LoVo (cell line): ENCODE measurements around the gene RHOBTB3.
"Not testable (repeated sequence)": the region's sequence is repeated elsewhere in the genome, so short reads cannot be mapped to it uniquely, and the experiment has no call there.

Source experiments
- DNase-seq: peaks from one replicate; pipeline ENCODE4 v3.0.0-alpha.2; 2016; ENCODE audit warnings: low spot score

The RHOBTB3 gene

DNA sequence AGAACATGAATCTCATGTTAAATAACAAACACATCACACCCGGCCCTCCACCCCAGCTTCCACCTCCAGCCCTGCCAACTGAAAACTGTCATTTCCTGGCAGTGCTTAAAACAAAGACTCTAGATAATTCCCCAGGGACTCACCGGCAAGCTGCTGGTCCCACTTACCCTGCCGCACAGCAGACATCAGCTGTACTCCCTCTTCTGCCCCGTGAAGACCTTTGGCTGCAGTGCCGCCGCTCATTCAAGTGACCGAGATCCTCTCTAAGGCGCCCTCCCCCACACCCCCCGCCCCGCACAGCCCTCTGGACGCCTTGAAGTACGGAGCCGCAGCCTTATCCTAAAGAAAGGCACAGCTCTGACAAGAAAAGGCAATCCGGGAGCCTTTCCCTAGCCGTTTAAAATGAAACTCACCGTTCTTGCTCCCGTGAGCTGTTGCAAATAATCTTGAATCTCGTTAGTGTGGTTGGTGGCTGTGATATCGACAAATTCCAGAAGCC, 91.0 kb downstream of the RHOBTB3 start:
- DNase-seq, result peak; percentile 27

DNA sequence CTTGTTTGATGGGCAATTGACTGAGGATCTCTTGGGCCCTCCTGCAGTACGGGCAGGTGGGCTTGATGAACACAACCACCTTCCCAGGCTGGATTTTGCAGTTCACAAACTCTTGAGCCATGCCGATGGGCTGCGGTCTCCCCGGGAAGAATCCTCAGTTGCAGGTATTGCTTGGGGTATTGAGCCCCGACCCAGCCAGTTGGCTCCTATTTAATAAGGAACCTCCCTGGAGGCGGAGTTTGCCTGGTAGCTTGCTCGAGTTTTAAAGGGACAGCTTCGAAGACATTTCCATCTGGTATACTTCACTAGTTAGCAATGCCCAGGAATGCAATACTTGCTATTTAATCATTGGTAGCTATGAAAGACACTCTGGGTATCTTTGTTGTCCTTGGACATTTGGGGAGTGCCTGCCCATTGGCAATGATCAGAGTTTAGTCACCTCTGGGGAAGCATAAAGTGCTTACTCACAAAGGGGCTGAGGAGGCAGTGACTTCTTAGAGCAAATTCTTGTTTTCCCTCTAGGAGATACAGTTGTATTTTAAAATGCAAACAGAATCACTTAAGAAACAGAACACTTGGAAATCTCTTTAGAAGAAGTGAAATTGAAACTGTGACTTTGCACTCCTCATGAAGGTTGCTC, 91.5 kb downstream of the RHOBTB3 start, which contains the start of gene GLRX:
TSS of gene GLRX (minus strand) at position 185 of the 640 bp plus-strand sequence. CDS start at position 121, 64 bp downstream.
- peak; percentile 82 for DNase-seq

DNA sequence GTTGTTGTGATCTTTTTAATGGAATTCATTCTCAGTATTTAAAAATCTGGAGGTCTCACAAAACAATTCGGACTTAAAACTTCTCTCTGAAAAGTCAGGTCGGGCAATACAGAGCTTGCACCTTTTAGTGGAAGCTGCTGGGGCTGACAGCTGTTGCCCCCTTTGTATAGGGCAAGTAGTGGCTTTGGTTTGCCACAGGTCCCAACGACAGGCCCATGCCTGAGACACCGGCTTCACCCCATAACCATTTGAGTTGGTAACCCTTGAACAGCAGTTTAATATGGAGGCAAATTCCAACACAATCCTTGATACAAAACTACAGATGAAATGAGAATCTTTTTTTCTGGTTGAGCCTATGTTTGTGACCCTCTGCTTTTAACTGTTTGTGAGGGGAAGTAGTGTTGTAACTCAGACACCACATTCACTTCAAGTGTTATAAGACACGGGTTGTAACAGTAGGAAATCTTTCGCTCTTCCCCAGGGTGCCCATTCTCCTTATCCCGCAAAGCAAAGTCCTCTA, 92.1 kb downstream of the RHOBTB3 start:
- DNase-seq, result no peak

DNA sequence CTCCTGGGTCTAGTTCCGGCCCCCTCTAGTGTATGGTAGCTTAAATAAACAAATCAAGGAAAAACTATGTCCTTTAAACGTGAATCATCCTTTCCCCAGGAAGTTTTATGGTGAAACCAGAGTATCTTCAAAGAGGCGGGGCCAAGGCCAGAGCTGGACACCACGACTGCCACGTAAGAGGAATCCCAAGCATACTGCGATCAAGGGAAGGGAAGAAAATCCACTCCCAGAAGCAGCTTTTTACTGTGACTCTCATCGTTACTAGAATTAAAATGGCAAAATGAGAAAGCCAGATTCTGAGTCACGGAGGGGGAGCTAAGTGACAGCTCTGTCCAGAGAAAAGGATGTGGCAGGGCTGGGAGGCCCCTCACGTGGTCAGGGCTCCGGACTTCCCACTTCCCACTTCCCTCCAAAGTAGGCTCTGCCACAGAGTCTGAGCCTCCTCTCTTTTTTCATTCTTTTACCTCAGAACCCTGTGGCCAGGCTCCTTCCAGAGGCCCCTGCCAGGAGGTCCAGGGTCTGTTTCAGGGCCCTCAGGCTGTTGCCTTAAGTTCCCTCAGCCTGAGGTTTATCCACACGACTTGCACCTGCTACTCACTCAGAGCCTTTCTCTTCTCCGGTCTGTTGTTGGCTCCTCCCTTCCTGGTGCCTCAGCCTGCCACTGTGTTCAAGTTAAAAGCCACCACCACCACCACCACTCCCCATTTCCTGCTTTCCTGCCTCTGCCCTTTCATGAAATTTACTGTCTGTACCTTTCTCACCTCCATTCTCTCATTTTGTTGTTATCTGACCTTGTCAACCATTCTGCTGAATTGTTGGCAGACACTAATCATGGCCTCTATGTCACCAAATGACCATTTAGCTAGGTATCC, 92.8 kb downstream of the RHOBTB3 start:
- peak; percentile 91 for DNase-seq

DNA sequence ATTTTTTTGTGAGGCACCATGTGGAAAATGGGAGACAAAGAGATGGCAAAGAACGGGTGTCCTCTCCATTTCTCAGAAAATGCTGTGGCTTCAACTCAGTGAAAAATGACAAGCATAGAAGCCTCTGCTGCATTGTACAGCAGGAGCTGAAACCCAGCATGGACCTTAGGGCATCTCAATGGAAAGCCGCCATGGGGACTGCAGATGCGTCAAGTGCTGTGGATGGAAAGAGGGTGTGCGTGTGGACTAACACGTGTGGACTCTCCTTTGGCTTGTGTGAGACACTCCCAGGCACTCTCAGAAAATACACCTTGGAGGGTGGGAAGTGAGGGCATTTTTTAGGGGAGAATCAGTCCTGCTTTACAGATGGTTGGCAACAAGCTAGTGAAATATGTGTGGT, 93.6 kb downstream of the RHOBTB3 start:
- DNase-seq, result no peak

DNA sequence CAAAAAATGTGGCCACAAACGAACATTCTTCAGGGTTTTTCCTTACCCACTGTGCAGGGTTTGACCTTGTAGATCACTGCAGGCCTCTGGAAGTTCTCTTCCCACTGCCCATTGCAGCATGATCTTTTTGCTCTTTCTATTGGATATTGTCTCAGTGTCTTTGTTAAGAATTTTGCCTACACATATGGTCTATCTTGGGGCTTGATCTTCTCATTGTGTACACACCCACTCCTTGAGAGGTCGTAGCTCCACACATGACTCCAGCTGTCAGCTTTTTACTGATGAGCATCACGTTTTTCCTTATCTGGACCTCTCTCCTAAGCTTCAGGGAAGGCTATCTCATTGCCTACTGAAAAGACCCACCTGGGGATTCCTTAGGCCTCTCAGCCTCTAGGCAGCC, 94.4 kb downstream of the RHOBTB3 start:
- no peak for DNase-seq

DNA sequence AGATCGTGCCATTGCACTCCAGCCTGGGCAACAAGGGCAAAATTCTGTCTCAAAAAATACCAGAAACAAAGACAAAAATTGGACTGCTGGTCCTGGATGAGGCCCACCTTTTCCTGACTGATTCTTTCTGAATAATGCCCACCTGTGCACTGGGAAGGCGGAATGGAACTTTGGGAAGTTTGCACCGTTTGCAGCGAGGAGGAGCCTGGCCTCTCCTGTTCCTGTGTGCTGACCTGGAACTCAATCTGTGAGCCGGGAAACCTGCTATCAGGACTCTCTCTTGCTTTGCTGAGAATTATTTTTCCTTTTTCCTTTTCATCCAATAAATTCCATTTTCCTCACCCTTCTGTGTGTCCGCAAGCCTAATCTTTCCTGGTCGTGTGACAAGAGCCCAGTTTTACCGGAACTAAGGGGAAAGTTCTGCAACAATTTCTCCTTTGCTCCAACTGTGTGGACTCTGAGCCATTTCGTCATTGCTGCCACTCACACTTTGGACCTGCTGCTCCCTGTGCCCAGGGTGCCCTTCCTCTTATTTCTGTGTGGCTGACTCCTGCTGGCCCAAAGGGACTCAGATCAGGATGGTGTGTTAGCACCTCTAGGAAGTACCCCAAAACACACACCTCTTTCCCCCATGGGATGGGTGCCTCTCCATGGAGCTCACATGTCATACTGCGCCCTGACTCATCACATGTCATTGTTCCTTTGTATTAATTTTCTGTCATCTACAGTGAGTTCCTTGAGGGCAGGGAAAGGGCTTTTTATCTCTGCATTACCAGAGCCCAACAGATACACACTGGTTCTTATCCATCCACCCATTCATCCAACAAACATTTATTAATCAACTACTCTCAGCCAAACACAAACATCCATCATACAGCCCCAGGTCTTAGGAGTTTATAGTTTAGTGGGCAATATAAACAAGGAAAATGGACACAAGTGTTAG, 96.1 kb downstream of the RHOBTB3 start:
- DNase-seq, result no peak

DNA sequence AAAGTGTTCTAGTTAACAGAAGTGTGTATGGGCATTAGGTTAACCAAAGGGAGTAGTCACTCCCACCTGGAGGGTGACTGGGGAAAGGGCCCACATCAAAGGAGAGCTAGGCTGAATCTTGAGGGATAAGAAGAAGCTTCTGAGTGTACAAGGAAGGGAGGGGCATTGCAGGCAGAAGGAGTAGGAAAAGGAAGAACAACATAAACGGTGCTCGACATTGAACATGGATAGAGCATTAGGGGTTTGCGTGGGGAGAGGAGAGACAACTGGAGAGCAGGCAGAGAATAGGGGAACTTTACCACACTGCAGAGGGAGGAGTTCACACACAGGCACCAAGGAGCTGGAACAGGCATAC, 96.7 kb downstream of the RHOBTB3 start:
- no peak for DNase-seq

DNA sequence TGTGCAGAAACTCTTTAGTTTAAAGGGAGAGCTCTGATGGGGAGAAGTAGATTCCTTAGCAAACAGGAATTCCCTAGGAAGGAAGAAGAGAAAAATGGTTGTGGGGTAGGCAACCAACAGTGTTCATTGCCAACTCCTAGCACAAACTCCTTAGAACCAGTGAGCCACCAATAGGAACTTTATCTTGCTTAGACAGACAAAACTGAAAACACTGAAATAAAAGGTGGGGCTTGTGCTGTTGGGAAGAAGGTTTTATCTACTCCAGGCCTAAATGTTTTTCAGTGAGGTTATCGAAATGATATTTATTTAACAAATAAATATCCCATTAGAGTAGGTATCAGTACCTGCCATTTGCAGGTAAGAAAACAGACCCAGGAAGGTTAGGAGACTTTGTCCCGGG, 99.1 kb downstream of the RHOBTB3 start:
- no peak for DNase-seq

DNA sequence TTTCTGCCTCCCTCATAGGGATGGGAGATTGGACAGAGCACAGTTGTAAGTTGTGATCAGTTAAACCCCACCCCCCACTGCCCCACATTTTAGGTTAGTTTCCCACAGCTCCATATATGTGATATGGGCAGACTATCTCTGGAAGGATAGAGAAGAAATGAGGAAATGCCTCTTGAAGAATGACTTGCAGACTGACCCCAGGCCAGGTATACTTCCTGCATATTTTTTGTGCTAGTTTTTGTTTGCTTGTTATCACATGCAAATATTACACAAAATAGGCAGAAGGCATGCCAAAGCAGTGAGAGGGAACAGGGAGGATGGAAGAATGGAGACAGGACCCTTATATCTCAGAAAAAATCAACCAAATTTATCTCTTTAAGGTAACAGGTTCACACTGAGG, 101.5 kb downstream of the RHOBTB3 start:
- no peak for DNase-seq

DNA sequence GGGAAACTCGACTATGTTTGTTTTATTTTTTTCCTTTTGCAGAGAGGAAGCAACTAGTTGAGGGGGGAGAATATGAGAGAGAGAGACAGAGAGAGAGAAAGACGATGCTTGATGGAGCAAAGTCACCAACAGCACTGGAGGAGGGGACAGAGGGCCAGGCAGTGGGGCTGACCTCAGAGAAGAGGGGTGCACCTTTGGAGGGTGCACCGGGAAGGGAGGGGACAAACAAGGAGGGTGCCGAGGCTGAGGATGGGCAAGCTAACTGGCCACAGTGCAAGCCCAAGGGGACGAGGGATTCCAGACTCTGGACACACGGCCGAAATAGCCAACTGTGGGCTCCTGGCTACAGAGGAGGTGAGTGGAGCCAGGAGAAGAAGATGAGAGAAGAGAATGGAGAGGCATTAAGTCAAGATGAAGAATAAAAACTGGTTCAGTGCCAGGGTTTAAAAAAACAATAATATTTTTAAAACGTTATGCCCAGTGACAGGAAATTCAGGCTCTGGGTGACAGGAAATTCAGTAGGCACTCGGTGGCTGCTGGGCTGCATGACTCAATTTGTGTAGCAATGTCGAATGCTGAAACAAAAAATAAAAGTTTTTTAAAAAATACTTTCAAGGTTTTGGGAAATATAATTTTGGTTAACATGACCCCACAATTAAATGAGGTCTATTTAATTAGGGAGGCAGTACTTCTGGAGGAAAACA, 104.7 kb downstream of the RHOBTB3 start:
- no peak for DNase-seq

DNA sequence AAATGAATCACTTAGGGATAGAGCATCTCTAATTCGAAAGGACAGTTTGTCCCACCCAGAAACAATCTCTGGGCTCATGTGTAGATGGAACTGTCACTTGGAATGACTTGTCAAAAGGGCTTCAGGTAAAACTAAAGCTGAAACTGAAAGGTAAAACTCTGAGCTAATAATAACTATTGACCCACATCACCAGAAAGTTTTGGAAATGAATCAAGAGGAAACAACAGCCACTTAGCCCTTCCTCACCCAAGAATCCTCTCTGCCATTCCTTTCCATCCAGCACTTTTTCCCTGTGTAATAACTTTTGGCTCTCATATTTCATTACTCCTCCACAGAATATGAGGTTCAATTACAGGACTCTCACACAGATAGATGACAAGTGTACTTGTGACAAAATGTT, 105.4 kb downstream of the RHOBTB3 start:
- DNase-seq, result no peak

DNA sequence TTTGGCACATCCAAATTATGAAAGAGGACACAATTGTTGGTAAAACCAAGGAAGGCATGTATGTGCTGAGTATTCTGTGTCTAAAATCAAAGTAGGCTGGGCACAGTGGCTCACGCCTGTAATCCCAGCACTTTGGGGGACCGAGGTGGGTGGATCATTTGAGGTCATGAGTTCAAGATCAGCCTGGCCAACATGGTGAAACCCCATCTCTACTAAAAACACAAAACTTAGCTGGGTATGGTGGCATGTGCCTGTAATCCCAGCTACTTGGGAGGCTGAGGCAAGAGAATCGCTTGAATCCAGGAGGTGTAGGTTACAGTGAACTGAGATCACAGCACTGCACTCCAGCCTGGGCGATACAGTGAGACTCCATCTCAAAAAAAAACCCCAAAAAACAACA, 105.8 kb downstream of the RHOBTB3 start:
- not testable (repeated sequence) for DNase-seq

DNA sequence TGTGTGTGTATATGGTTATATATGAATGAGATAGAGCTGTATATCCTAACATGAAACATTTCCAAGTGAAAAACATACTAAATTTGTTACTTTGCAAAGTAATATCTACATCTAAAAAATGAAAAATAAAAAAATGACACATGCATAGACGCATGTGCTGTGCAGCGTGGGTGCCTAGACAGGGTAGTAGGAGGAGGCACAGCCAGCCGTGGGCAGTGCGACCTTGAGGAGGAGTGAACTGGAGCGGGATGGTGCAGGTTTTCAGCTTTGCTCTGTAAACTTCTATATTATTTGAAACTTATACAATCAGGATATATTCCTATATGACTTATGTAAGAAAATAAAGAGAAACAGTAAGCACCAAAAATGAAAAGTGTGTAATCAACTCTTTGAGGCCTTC, 106.4 kb downstream of the RHOBTB3 start:
- DNase-seq, result no peak

DNA sequence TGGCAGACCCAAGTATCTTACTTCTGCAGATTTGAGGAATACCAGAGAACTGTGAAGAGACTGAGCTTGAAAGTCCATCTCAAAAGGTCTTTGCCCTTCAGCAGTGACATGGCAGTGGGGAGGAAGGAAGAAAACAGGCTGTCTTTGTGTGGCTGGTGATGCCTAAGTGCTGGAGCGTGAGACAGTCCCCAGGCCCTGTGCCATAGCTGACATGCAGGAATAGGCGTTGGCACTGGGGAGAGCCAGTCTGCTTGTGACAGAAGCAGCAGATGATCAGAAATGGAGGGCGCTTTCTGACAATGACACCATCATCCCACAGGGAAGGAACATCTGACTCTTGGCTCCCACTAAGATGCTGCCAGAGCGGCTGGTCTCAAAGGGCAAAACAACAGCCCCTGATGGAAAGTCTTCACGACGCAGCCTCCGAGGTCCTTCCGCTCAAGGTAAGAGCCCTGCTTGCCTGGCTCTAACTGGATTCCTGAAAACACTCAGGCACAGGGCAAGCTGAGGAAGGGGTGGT, 106.9 kb downstream of the RHOBTB3 start:
- DNase-seq, result no peak

DNA sequence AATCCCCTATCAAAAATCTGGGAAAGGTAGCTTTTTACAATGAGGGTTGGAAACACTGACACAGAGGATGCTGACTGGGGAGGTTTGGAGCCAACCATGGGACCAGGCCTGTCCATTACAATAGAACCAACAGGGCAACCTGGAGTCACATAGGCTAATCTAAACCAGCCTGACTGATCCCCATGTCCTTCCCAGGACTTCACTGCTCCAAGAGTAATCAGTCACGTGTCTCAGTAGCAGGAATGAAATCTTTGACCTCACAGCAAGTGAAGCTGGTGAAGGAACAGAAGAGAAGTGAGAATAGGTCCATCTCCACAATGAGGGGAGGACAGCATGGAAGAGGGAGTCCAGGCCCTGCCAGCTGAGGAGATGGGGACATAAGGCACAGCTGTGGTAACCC, 107.4 kb downstream of the RHOBTB3 start:
- DNase-seq, result no peak

DNA sequence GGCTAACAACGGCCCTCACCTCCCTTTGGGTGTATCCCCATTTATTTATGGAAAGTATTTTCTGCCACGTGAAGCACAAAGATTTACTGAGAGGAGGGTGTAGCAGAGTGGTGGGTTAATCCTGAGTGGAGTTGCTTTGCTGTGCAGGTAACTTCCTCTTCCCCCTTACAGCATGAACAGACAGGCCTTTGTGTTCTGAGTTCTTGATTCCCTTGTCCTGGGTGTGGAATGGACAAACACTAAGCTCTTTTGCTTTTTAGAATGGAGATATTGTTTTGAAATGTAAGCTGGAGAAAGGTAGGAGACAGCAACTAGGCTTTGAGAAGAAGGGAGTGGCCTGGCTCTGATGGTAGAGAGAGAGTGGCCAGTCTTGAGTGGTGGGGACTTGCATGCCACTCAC, 108.5 kb downstream of the RHOBTB3 start:
- no peak for DNase-seq

DNA sequence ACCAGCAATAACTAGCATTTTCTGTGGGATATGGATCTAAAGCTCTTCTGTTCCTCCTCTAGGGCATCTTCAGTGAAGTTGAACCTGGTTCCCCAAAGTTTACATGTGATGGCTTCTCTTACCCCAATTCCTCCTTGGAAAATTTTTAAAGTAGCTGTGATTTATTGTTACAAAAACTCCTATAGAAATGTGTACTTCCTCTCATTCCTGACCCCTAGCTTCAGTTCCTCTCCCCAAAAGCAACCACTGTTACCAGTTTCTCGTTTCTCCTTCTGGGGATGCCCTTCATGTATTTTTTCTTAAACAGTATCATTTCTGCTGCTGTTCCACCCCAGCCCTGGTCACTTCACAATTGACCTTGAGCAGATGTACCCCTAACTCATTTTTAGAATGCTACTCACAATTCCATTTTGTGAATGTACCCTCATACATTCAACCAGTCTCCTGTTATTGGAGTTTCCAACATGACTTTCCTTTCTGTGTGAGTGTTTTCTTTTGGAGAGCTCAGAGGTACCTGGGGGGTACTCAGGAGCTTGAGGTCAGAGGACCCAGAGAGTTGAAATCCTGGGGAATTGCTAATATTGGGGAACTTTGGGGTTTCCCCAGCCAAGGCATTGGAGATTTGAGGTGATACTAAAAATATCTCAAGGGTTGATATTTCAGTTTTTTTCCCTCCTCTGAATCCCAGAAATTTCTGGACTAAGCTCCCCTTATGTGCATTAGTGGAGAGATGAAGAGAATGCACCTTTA, 110.0 kb downstream of the RHOBTB3 start:
- no peak for DNase-seq

DNA sequence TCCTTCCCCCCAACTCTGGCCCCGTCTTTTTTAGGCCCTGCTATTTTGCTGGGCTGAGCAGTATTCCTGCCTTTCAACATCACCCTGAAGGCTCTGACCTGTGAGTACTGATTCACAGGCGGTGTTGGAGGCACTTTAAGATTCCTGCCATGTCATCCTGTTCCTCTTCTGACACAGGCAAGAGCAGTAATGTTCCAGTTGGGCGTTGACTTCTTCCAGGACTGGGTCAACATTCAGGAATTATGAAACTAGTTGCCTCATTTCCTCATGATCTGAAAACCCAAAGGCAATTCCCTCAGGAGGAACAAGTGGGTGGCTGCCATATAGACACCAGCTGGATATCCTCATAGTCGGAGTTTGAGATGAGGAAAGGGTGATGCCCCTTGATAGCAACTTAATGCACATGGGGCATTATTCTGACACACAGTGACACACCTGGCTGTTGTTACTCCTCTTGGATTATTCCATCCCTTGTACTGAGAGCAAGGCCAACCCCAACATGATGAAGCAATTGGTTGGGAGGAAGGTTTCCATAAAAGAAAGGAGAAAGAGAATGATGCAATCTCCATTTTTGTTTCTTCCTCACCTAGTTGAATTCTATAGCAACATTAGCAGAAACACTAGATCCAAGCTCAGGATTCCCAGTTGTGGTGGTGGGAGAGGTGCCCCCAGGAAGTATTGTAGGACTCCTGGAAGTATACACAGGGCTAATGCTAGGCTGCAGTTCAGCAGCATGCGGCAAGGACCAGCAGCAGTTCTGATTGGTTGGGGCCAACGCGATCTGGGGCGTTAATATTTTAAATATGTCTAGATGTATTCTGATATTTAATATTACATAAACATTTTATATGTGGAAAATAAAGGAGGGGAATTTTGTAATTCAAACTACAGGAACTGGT, 111.0 kb downstream of the RHOBTB3 start:
- DNase-seq, result no peak
